ENCODE data around the gene FKBP11. TPM values are rescaled to one million over a fixed set of nuclear protein-coding genes. Genes with fewer than 3 reads are reported as not detected.

Gene FKBP11
- total RNA-seq, 1 experiment from 2014 or later = 25.5 TPM

DNA sequence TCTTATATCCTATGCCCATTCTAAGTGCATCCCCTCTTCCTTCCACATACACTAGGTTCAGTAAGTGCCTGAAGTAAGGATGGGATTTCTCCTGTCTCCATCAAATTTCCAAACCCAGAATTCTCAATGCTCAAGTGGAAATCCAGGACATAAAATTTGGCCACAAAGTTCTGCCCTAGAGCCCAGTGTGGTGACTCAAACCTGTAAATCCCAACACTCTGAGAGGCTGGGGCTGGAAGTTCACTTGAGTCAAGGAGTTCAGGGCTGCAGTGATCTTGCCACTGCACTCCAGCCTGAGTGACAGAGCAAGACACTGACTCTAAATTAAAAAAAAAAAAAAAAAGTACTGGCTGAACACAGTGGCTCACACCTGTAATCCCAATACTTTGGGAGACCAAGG lies 36.5 kb upstream of the FKBP11 start:
- TF ChIP-seq EZH2 (IDR thresholded peaks at IDR 0.05; ENCODE audit: low read depth) = no peak
- TF ChIP-seq, protein P1, sequence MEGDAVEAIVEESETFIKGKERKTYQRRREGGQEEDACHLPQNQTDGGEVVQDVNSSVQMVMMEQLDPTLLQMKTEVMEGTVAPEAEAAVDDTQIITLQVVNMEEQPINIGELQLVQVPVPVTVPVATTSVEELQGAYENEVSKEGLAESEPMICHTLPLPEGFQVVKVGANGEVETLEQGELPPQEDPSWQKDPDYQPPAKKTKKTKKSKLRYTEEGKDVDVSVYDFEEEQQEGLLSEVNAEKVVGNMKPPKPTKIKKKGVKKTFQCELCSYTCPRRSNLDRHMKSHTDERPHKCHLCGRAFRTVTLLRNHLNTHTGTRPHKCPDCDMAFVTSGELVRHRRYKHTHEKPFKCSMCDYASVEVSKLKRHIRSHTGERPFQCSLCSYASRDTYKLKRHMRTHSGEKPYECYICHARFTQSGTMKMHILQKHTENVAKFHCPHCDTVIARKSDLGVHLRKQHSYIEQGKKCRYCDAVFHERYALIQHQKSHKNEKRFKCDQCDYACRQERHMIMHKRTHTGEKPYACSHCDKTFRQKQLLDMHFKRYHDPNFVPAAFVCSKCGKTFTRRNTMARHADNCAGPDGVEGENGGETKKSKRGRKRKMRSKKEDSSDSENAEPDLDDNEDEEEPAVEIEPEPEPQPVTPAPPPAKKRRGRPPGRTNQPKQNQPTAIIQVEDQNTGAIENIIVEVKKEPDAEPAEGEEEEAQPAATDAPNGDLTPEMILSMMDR (conservative IDR thresholded peaks at IDR 0.05) = no peak
- H3K4me1 ChIP-seq (replicated peaks; ENCODE audit: insufficient read depth) = 0 out of 2 replicates have a peak, but pooled peaks cover 7% of the 10 kb centered on the region
- peaks cover 6% of the 10 kb centered on the region; the same call in 1 of the 2 replicates for H3F3A ChIP-seq (ENCODE audit: insufficient read depth, low read depth)
- H3K27me3 ChIP-seq (ENCODE audit: insufficient read depth, low read depth) = no peaks in the 10 kb centered on the region
- H3K4me2 ChIP-seq = no peak overlapping the region
- no TSS peak for BruUV-seq (replicated peaks)
- CTCF ChIA-PET = no interaction called here
- intact Hi-C loops (cut with micrococcal nuclease; ENCODE audit: unreplicated experiment) = no loop called here
- no peaks in the 10 kb centered on the region for H3K9me2 ChIP-seq (ENCODE audit: insufficient read depth)
- peaks cover 4% of the 10 kb centered on the region for H3K79me2 ChIP-seq (ENCODE audit: low read depth)
- no peak overlapping the region for H2AFZ ChIP-seq
- H4K20me1 ChIP-seq (ENCODE audit: insufficient read depth) = no peaks in the 10 kb centered on the region
- H3K4me3 ChIP-seq = no peak overlapping the region
- no peak for DNase-seq
- no peaks in the 10 kb centered on the region for H3K36me3 ChIP-seq (ENCODE audit: low read depth)
- no peaks in the 10 kb centered on the region for H3K9me3 ChIP-seq (ENCODE audit: insufficient read depth, low read depth)
- no peak overlapping the region for H3K27ac ChIP-seq
- POLR2A ChIA-PET (ENCODE audit: unreplicated experiment) = no interaction called here

- no peaks in the 10 kb centered on the region for H4K20me1 ChIP-seq (ENCODE audit: insufficient read depth)
- no peak overlapping the region for H2AFZ ChIP-seq
- H3K27me3 ChIP-seq (ENCODE audit: insufficient read depth, low read depth) = no peaks in the 10 kb centered on the region
- TF ChIP-seq, protein P1 (conservative IDR thresholded peaks at IDR 0.05) = no peak
- no peak for TF ChIP-seq EZH2 (IDR thresholded peaks at IDR 0.05; ENCODE audit: low read depth)
- no peak overlapping the region for H3K4me2 ChIP-seq
- no TSS peak for BruUV-seq (replicated peaks)
- intact Hi-C loops (cut with micrococcal nuclease; ENCODE audit: unreplicated experiment) = no loop called here
- H3K4me3 ChIP-seq = no peak overlapping the region
- no peaks in the 10 kb centered on the region for H3K9me2 ChIP-seq (ENCODE audit: insufficient read depth)
- DNase-seq = no peak
- no peaks in the 10 kb centered on the region for H3K36me3 ChIP-seq (ENCODE audit: low read depth)
- no peak overlapping the region for H3K27ac ChIP-seq
- H3K79me2 ChIP-seq (ENCODE audit: low read depth) = peaks cover 8% of the 10 kb centered on the region
- peaks cover 6% of the 10 kb centered on the region; the same call in 1 of the 2 replicates for H3F3A ChIP-seq (ENCODE audit: insufficient read depth, low read depth)
- POLR2A ChIA-PET (ENCODE audit: unreplicated experiment) = no interaction called here
- no peaks in the 10 kb centered on the region for H3K9me3 ChIP-seq (ENCODE audit: insufficient read depth, low read depth)
- CTCF ChIA-PET = no interaction called here
- 0 out of 2 replicates have a peak, but pooled peaks cover 7% of the 10 kb centered on the region for H3K4me1 ChIP-seq (replicated peaks; ENCODE audit: insufficient read depth)
These were observed 36.0 kb upstream of the FKBP11 start for GRCh38 chr12:48961331-48961730.

- Histone ChIP-seq H3K27me3 (ENCODE audit: insufficient read depth, low read depth) (no peaks in the 10 kb centered on the region), H3K4me2 (no peak overlapping the region), H3K4me1 (replicated peaks; ENCODE audit: insufficient read depth) (peaks cover 10% of the 10 kb centered on the region), H3K9me3 (ENCODE audit: insufficient read depth, low read depth) (no peaks in the 10 kb centered on the region), H3K79me2 (ENCODE audit: low read depth) (peaks cover 13% of the 10 kb centered on the region), H2AFZ (no peak overlapping the region), H3F3A (ENCODE audit: insufficient read depth, low read depth) (peaks cover 8% of the 10 kb centered on the region; the same call in 1 of the 2 replicates), H3K27ac (no peak overlapping the region), H3K9me2 (ENCODE audit: insufficient read depth) (no peaks in the 10 kb centered on the region), H4K20me1 (ENCODE audit: insufficient read depth) (peaks cover 4% of the 10 kb centered on the region), H3K36me3 (ENCODE audit: low read depth) (peaks cover under 1% of the 10 kb centered on the region; the same call in 1 of the 2 replicates), H3K4me3 (no peak overlapping the region)
- BruUV-seq (replicated peaks) = no TSS peak
- ChIA-PET POLR2A (ENCODE audit: unreplicated experiment) (no interaction called here), CTCF (no interaction called here)
- TF ChIP-seq, protein P1 (conservative IDR thresholded peaks at IDR 0.05) = no peak
- no peak for TF ChIP-seq EZH2 (IDR thresholded peaks at IDR 0.05; ENCODE audit: low read depth)
- intact Hi-C loops (cut with micrococcal nuclease; ENCODE audit: unreplicated experiment) = no loop called here
- no peak for DNase-seq
These were observed 35.5 kb upstream of the FKBP11 start for GRCh38 chr12:48960834-48961233.

All from PC-9 (cell line).